HepG2 (cell line): ENCODE results near the gene ING2. TPM values are rescaled to one million over a fixed set of nuclear protein-coding genes. Genes with fewer than 3 reads are reported as not detected.

Experiments
- ATAC-seq: fragments of 200-7000 bp; cut with Tn5 transposase; 3 replicates; pipeline ENCODE4 v1.9.1; 2020; ENCODE audit warnings: mild to moderate bottlenecking, moderate library complexity
- BruUV-seq: library from RNA; stranded (reverse); fragments of 400-500 nt; replicated peaks from 2 replicates; lab custom pipeline; 2021; lab: Mats Ljungman, UMichigan
- CTCF ChIA-PET: fragments of 300-600 bp; formaldehyde crosslinking; extraction: SDS; loops from one replicate; lab custom pipeline; 2021; ENCODE audit warnings: low total read pairs, inconsistent platforms, low intra/inter-chr PET ratio; lab: Yijun Ruan, JAX
- POLR2A ChIA-PET: fragments of 350-600 bp; sonication (Branson Sonifier 250); formaldehyde crosslinking; loops from one replicate; lab custom pipeline; 2020; ENCODE audit warnings: antibody characterized with exemption, inconsistent platforms; lab: Yijun Ruan, JAX
- DNase-seq: peaks from one replicate; pipeline ENCODE4 v3.0.0-alpha.2; 2015; ENCODE audit warnings: low spot score
- FAIRE-seq: peaks from 3 replicates; lab custom pipeline; 2011; peaks lifted over from hg19 to GRCh38; lab: Jason Lieb, UNC
- H2AFZ ChIP-seq: one replicate; pipeline ENCODE4 v1.6.1; 2011; ENCODE audit warnings: low read length, inconsistent platforms
- H3K27ac ChIP-seq: fragments of 300-600 bp; 3 replicates; pipeline ENCODE4 v1.8.0; 2011; ENCODE audit warnings: mixed run types, mild to moderate bottlenecking, mixed read lengths, low read length, inconsistent platforms; ENCODE audit not compliant: insufficient read depth; ENCODE audit errors: extremely low read length
- H3K27me3 ChIP-seq, 2 experiments: fragments of 200-600 bp in 1 of 2; 2 replicates in 1 of 2; 3 replicates in 1 of 2; pipeline versions ENCODE4 v1.6.0 to v1.8.0; 2011; ENCODE audit warnings: low read length in 2 of 2, mild to moderate bottlenecking in 2 of 2, moderate library complexity in 2 of 2, inconsistent platforms in 1 of 2; ENCODE audit not compliant: insufficient read depth in 2 of 2, control insufficient read depth in 1 of 2
- H3K36me3 ChIP-seq, 2 experiments: fragments of 200-600 bp in 1 of 2; replicated peaks in 1 of 2; 2 replicates in 1 of 2; 3 replicates in 1 of 2; pipeline versions ENCODE4 v1.5.1 to v1.8.0; 2011; ENCODE audit warnings: low read length in 2 of 2, inconsistent platforms in 1 of 2; ENCODE audit not compliant: insufficient read depth in 2 of 2, control insufficient read depth in 1 of 2
- H3K4me1 ChIP-seq: 2 replicates; pipeline ENCODE4 v1.5.1; 2012; ENCODE audit warnings: low read length, inconsistent platforms; ENCODE audit not compliant: insufficient read depth
- H3K4me2 ChIP-seq: 2 replicates; pipeline ENCODE4 v1.6.0; 2011; ENCODE audit warnings: low read depth, low read length, inconsistent platforms
- H3K4me3 ChIP-seq, 3 experiments: fragments of 200-600 bp in 1 of 3; sonication (generic), shearing (Covaris generic) in 1 of 3; replicated peaks in 1 of 3; 2 replicates each; pipeline ENCODE4 v1.5.1; 2011 to 2016; ENCODE audit warnings: low read length in 3 of 3, inconsistent platforms in 2 of 3, low read depth in 2 of 3, mild to moderate bottlenecking in 2 of 3, control low read depth in 1 of 3, mixed read lengths in 1 of 3; ENCODE audit not compliant: insufficient read depth in 1 of 3
- H3K79me2 ChIP-seq: one replicate; pipeline ENCODE4 v1.6.1; 2011; ENCODE audit warnings: low read length, inconsistent platforms; ENCODE audit not compliant: insufficient read depth
- H3K9ac ChIP-seq: 2 replicates; pipeline ENCODE4 v1.6.0; 2011; ENCODE audit warnings: mild to moderate bottlenecking, low read depth, low read length, inconsistent platforms; ENCODE audit not compliant: insufficient read depth
- H3K9me3 ChIP-seq: 2 replicates; pipeline ENCODE4 v1.5.1; 2012; ENCODE audit warnings: mild to moderate bottlenecking, low read length
- H4K20me1 ChIP-seq: 2 replicates; pipeline ENCODE4 v1.6.0; 2011; ENCODE audit warnings: inconsistent platforms, mild to moderate bottlenecking, low read length, moderate library complexity; ENCODE audit not compliant: insufficient read depth
- ASH2L ChIP-seq: fragments of 300-600, 200-600 bp; sonication (generic); IDR thresholded peaks from 2 replicates; pipeline ENCODE4 v1.7.0; 2017; ENCODE audit warnings: low read depth, mild to moderate bottlenecking, moderate library complexity, mixed read lengths, low read length; ENCODE audit not compliant: insufficient read length
- BCL6 ChIP-seq: IDR thresholded peaks from 2 replicates; pipeline ENCODE4 v1.6.1; 2016; ENCODE audit warnings: missing genetic modification reagents, missing compliant biosample characterization
- FOXA3 ChIP-seq: IDR thresholded peaks from 2 replicates; pipeline ENCODE4 v1.6.1; 2016; ENCODE audit warnings: missing genetic modification reagents, missing compliant biosample characterization
- GLI4 ChIP-seq: sonication (generic); formaldehyde crosslinking; IDR thresholded peaks from 2 replicates; pipeline ENCODE4 v1.5.1; 2020; ENCODE audit warnings: missing genetic modification reagents, mild to moderate bottlenecking, moderate library complexity, borderline replicate concordance
- HDAC2 ChIP-seq: sonication (generic); formaldehyde crosslinking; IDR thresholded peaks from 2 replicates; pipeline ENCODE4 v1.4.0; 2020; ENCODE audit warnings: missing genetic modification reagents
- KAT8 ChIP-seq: IDR thresholded peaks from 2 replicates; pipeline ENCODE4 v1.6.1; 2016; ENCODE audit warnings: missing genetic modification reagents, missing compliant biosample characterization
- NFATC3 ChIP-seq: sonication (generic); formaldehyde crosslinking; IDR thresholded peaks from 2 replicates; pipeline ENCODE4 v1.5.1; 2020; ENCODE audit warnings: mild to moderate bottlenecking, missing genetic modification reagents
- NR2F6 ChIP-seq, 2 experiments: IDR thresholded peaks; 2 replicates each; pipeline ENCODE4 v1.6.1; 2016; ENCODE audit warnings: antibody characterized with exemption in 1 of 2, mild to moderate bottlenecking in 1 of 2
- PPARG ChIP-seq: conservative IDR thresholded peaks from 2 replicates; pipeline ENCODE4 v1.6.1; 2016; ENCODE audit warnings: missing biosample characterization, missing genetic modification reagents
- SUZ12 ChIP-seq: fragments of 150-350 bp; IDR thresholded peaks from 2 replicates; pipeline ENCODE4 v1.6.1; 2014; ENCODE audit warnings: low read depth, low read length
- ZNF10 ChIP-seq: sonication (generic); formaldehyde crosslinking; IDR thresholded peaks from 2 replicates; pipeline ENCODE4 v1.4.0; 2020; ENCODE audit warnings: mild to moderate bottlenecking, low read depth, missing genetic modification reagents, borderline replicate concordance
- ZNF839 ChIP-seq: sonication (generic); formaldehyde crosslinking; IDR thresholded peaks from 2 replicates; pipeline ENCODE4 v1.4.0; 2020; ENCODE audit warnings: missing genetic modification reagents, mild to moderate bottlenecking, borderline replicate concordance
- WGBS: methylation state at CpG from one replicate; pipeline ENCODE4 v1.1.6; 2017; ENCODE audit warnings: low lambda C conversion rate; 5-methylcytosine and 5-hydroxymethylcytosine counted together
- in situ Hi-C: cut with HindIII; loops from 2 replicates; pipeline ENCODE4 v1.10.0; 2017; ENCODE audit warnings: low pct_unique_long_range_greater_than_20kb; ENCODE audit not compliant: extremely low pct_ligation_motif_present
- intact Hi-C: fragments of 100-400 bp; cut with micrococcal nuclease; formaldehyde crosslinking; loops from one replicate; pipeline ENCODE4 v1.10.0; 2022; ENCODE audit not compliant: unreplicated experiment
- polyA plus RNA-seq, 8 experiments: library from polyadenylated mRNA; depleted of rRNA in 3 of 8; stranded (reverse) in 7 of 8; unstranded in 1 of 8; fragments of >200 nt; fragmentation: Illumina TruSeq in 4 of 8; extraction: Trizol in 4 of 8; gene quantifications; 2 replicates each; pipeline versions ENCODE4 v1.2.1 to v1.2.3, GENCODE V29; 2011 to 2016; ENCODE audit warnings: low read depth in 4 of 8, missing spikeins in 1 of 8, mixed read lengths in 1 of 8; ENCODE audit not compliant: insufficient read depth in 1 of 8
- total RNA-seq, 5 experiments: library from RNA; depleted of rRNA; stranded (reverse); fragments of >200 nt; fragmentation: Illumina TruSeq; extraction: Trizol; gene quantifications; 2 replicates each; pipeline ENCODE4 v1.2.3, GENCODE V29; 2016; ENCODE audit warnings: low read depth in 1 of 5
- TF ChIP-seq, protein P1 (sequence below): sonication (generic); formaldehyde crosslinking; IDR thresholded peaks from 2 replicates; pipeline ENCODE4 v1.4.0; 2020; ENCODE audit warnings: missing genetic modification reagents
- TF ChIP-seq, protein P2 (sequence below): sonication (generic); formaldehyde crosslinking; IDR thresholded peaks from 2 replicates; pipeline ENCODE4 v1.8.0; 2022; ENCODE audit warnings: mild to moderate bottlenecking, missing genetic modification reagents, borderline replicate concordance
- TF ChIP-seq, protein P3 (sequence below): IDR thresholded peaks from 2 replicates; pipeline ENCODE4 v1.6.1; 2016; ENCODE audit warnings: missing biosample characterization, missing genetic modification reagents, low read depth
- TF ChIP-seq, protein P4 (sequence below): sonication (generic); formaldehyde crosslinking; IDR thresholded peaks from 2 replicates; pipeline ENCODE4 v1.5.0; 2020; ENCODE audit warnings: missing genetic modification reagents, mild to moderate bottlenecking, borderline replicate concordance

The ING2 gene
- total and polyA plus RNA-seq, 2 of the 13 experiments (the other 11 are each of a cell fraction or from before 2014, with no cell fraction given), result 6.6 to 12.4 TPM

DNA sequence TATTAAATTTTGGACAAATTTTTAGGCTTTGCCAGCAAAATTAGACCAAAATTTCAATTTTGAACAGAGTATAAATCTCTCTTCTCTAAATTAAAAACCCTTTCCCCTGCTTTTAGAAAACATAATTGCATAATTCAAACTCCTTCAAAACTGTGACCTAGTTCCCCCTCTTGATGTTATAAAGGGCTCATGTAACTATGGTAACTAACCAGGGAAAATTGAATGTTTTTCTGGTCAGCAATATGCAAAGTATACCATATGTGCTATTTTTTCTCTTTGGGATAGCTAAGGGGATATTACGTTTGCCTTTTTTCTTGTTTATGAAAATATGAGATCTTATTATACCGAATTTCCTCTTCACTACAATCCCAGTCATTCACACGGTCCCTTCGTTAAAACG is 5.1 kb upstream of the ING2 start (continued):
- TF ChIP-seq, protein P1, sequence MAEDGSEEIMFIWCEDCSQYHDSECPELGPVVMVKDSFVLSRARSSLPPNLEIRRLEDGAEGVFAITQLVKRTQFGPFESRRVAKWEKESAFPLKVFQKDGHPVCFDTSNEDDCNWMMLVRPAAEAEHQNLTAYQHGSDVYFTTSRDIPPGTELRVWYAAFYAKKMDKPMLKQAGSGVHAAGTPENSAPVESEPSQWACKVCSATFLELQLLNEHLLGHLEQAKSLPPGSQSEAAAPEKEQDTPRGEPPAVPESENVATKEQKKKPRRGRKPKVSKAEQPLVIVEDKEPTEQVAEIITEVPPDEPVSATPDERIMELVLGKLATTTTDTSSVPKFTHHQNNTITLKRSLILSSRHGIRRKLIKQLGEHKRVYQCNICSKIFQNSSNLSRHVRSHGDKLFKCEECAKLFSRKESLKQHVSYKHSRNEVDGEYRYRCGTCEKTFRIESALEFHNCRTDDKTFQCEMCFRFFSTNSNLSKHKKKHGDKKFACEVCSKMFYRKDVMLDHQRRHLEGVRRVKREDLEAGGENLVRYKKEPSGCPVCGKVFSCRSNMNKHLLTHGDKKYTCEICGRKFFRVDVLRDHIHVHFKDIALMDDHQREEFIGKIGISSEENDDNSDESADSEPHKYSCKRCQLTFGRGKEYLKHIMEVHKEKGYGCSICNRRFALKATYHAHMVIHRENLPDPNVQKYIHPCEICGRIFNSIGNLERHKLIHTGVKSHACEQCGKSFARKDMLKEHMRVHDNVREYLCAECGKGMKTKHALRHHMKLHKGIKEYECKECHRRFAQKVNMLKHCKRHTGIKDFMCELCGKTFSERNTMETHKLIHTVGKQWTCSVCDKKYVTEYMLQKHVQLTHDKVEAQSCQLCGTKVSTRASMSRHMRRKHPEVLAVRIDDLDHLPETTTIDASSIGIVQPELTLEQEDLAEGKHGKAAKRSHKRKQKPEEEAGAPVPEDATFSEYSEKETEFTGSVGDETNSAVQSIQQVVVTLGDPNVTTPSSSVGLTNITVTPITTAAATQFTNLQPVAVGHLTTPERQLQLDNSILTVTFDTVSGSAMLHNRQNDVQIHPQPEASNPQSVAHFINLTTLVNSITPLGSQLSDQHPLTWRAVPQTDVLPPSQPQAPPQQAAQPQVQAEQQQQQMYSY, result no peak
- TF ChIP-seq GLI4 (CRISPR knock-in tag), result no peak
- TF ChIP-seq NFATC3 (CRISPR knock-in tag), result no peak

DNA sequence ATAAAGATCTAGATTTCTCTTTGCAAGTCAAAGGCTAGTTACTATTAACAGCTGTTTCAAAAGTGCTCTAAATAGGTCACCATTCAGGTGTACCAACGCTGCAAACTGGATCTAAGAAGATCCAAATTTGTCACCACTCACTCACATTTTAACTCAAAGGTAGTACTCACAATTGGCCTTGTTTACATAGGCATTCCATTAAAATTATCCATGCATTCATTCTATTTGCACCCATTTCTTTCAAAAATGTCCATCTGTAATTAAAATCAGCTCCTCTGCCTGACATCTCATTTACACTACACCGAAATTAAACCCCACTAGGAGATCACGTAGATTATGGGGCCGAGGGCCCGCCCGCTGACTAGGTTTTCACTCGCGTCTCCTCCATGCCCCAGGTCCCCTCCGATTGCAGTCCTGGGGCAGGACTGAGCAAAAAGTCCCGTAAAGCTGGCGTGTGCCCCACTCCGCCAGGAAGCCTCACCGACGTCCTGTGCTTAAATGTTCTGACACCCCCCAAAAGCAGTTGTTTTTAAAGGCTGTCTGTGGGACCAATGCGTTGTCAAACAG is 1.3 kb upstream of the ING2 start:
- FAIRE-seq (no peak), DNase-seq (no peak), ATAC-seq (no peak)
- CTCF ChIA-PET, result no interaction called here
- intact Hi-C loops, result loop anchor here (2.0 kb wide), 3 partner anchors 59 to 217 kb away; partner anchors contain the start of gene CDKN2AIP
- TSS peak; percentile 59 for BruUV-seq
- Histone ChIP-seq H3K4me2 (peak overlapping the region; percentile 89), H3K9ac (peak overlapping the region; percentile 80), H3K4me1 (peaks cover 43% of the 10 kb centered on the region), H3K27ac (peak overlapping the region; percentile 91), H2AFZ (no peak overlapping the region), H4K20me1 (peaks cover 13% of the 10 kb centered on the region), H3K4me3 (peak overlapping the region; percentile 84 to 97 (median 85)), H3K36me3 (no peaks in the 10 kb centered on the region), H3K79me2 (peaks cover 36% of the 10 kb centered on the region), H3K27me3 (no peaks in the 10 kb centered on the region; a peak in 1 of 5 replicates), H3K9me3 (no peaks in the 10 kb centered on the region)
- in situ Hi-C loops, result no loop called here
- whole genome bisulfite sequencing, result under 1% methylated on average over 15 of the region's 15 CpGs
- POLR2A ChIA-PET, result interaction anchor here (1.3 to 1.7 kb wide), 2 partner anchors 60 to 116 kb away, joined by 3 to 8 read pairs; no protein-coding TSS in a partner anchor
- no peak for TF ChIP-seq SUZ12
- TF ChIP-seq NR2F6 (IDR thresholded peaks at IDR 0.05), result no peak
- TF ChIP-seq NR2F6 (CRISPR knock-in tag; IDR thresholded peaks at IDR 0.05), result no peak
- peak; percentile 10 for TF ChIP-seq ASH2L
- TF ChIP-seq ZNF839 (CRISPR knock-in tag), result no peak
- TF ChIP-seq HDAC2 (CRISPR knock-in tag), result 0 out of 2 replicates have a peak, but pooled peaks have one; percentile 24
- 0 out of 2 replicates have a peak, but pooled peaks have one; percentile 17 for TF ChIP-seq KAT8
- TF ChIP-seq, protein P2, sequence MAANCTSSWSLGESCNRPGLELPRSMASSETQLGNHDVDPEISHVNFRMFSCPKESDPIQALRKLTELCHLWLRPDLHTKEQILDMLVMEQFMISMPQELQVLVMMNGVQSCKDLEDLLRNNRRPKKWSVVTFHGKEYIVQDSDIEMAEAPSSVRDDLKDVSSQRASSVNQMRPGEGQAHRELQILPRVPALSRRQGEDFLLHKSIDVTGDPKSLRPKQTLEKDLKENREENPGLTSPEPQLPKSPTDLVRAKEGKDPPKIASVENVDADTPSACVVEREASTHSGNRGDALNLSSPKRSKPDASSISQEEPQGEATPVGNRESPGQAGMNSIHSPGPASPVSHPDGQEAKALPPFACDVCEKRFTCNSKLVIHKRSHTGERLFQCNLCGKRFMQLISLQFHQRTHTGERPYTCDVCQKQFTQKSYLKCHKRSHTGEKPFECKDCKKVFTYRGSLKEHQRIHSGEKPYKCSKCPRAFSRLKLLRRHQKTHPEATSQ (CRISPR knock-in tag), result no peak
- peak; percentile 69 for TF ChIP-seq FOXA3
- TF ChIP-seq, protein P3, sequence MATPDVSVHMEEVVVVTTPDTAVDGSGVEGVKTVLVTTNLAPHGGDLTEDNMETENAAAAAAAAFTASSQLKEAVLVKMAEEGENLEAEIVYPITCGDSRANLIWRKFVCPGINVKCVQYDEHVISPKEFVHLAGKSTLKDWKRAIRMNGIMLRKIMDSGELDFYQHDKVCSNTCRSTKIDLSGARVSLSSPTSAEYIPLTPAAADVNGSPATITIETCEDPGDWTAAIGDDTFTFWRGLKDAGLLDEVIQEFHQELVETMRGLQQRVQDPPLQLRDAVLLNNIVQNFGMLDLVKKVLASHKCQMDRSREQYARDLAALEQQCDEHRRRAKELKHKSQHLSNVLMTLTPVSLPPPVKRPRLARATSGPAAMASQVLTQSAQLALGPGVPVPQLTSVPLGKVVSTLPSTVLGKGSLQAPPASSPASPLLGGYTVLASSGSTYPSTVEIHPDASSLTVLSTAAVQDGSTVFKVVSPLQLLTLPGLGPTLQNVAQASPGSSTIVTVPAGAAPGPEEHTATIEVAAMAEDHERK (CRISPR knock-in tag), result no peak
- TF ChIP-seq, protein P4, sequence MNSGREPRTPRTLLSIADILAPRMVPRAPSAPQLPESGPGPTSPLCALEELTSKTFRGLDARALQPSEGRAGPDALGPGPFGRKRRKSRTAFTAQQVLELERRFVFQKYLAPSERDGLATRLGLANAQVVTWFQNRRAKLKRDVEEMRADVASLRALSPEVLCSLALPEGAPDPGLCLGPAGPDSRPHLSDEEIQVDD, result no peak; the same call in 1 of the 2 replicates
- no peak for TF ChIP-seq BCL6 (CRISPR knock-in tag)
- no peak for TF ChIP-seq PPARG (CRISPR knock-in tag)
- no peak for TF ChIP-seq ZNF10 (CRISPR knock-in tag)
